GM21360 (cell line): Measurements from ENCODE around the gene HINT3.
"Not testable (repeated sequence)": the region's sequence is repeated elsewhere in the genome, so short reads cannot be mapped to it uniquely, and the experiment has no call there.

ENCODE experiments used
- ATAC-seq: cut with Tn5 transposase; IDR thresholded peaks from one replicate; pipeline ENCODE4 v1.9.1; 2021; ENCODE audit warnings: mild to moderate bottlenecking, moderate library complexity; ENCODE audit not compliant: unreplicated experiment

Gene HINT3

DNA sequence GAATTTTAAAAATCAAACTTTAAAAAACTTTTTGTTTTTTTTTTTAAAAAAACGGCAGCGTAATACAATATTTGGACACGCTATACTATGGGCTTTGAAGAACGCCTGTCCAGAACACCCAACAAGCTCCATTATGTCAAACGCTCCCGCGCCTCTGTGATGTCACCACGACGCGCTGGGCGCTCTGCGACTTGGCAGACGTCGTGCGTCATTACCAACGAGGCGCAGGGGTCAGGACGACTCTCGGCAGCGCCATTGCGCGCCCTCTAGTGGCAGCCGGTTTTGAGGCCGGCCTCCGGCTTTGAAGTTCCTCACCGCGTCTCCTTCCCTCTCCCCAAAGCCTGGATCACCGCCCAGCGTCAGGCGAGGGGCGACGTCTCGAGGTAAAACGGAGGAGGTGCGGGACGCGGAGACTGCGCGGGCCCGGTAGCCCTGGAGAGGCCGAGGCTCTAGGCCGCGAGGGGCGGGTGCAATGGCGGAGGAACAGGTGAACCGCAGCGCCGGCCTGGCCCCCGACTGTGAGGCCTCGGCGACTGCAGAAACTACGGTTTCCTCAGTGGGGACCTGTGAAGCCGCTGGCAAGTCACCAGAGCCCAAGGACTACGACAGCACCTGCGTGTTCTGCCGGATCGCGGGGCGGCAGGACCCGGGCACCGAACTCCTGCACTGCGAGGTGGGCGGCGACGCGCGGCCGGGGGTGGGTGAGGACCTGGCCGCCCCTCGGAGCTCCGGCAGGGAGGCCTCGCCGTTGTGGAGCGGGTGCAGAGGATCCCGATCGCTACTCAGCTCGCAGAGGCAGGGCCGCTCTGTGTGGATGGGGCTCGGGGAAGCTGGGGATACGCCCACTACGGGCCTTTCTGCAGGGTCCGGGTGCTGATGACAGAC, at the start of gene HINT3:
HINT3 (plus strand) TSS at position 265 of the 885 bp plus-strand sequence; CDS start at position 473, 208 bp downstream.
- peak; percentile 89 for ATAC-seq

DNA sequence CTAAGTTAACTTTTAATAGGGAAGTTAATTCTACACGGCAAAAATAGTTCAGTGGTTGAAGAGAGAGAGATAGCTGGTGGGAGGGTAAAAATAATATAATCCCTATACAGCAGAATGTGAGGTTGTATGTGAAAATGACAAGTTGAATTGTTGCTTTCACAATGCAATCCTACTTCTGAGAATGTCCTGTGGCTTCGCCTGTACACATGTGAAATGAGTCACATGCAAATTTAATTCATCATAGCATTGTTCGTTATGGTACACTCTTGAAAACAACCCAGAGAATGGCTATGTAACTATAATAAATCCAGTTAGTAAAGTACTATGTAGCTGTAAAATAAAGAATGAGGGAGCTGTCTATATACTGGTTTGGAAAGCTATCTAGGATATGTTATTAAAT, 46.0 kb upstream of the HINT3 start:
- ATAC-seq: peak; percentile 99

- not testable (repeated sequence) for ATAC-seq
These were observed 45.5 kb upstream of the HINT3 start for GRCh38 chr6:125911051-125911451.

GRCh38 chr6:125912430-125912829, 44.1 kb upstream of the HINT3 start:
- ATAC-seq: not testable (repeated sequence)

- ATAC-seq: no peak
These were observed 43.4 kb upstream of the HINT3 start for GRCh38 chr6:125913145-125913544.

DNA sequence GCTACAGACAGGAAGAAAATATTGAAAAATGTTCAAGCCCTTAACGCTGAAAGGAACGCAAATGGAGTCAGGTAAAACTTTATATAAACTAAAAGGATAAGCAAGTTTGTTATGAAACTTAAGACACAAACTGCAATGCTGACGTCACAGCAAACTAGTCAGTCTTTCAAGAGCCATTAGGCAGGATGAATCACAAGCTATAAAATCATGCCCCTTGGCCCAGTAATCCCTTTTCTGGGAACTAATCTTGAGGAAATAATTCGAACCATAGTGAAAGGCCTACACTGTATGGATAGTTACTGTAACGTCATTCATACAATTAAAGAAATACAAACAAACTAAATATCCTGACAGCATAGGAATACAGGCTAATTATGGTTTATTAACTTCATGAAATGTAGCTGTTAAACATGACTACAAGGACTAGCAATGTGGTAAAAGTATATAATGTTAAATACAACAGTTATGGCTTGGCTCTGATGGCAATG, 42.7 kb upstream of the HINT3 start:
- ATAC-seq: no peak

- ATAC-seq: no peak
These were observed 38.3 kb upstream of the HINT3 start for GRCh38 chr6:125918230-125918629.

GRCh38 chr6:125918681-125919566, 37.6 kb upstream of the HINT3 start:
- ATAC-seq: peak; percentile 95

GRCh38 chr6:125919618-125920017, 37.0 kb upstream of the HINT3 start:
- ATAC-seq: no peak

- ATAC-seq: no peak
These were observed 34.2 kb upstream of the HINT3 start for GRCh38 chr6:125922322-125922860.

DNA sequence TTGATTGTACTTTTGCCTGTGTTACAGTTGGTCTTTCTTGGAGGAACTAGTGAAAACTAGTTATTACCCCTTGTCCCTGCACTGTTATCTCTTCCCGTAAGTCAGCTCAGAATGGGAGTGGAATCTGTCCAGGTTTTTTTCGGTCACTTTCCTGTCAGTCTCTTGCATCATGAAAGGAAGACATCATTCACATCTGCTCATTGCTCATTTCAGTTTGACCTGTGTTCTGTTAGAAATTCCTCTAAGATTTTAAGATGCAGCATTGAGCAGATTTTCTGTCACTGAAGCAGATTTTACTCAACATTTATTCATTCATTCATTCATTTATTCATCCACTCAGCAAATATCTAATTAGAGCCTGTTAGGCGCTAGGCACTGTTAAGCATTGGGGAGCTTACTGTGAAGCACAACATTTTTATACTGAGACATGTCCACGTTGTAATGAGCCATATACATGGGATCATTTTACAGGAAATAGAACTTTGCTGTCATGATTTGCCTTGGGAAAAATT, 33.1 kb upstream of the HINT3 start:
- no peak for ATAC-seq

- no peak for ATAC-seq
These were observed 32.4 kb upstream of the HINT3 start for GRCh38 chr6:125924169-125924568.

GRCh38 chr6:125924697-125925358, 31.7 kb upstream of the HINT3 start:
- ATAC-seq: no peak

GRCh38 chr6:125926711-125927110, 29.9 kb upstream of the HINT3 start:
- ATAC-seq: no peak

GRCh38 chr6:125927761-125928160, 28.8 kb upstream of the HINT3 start:
- ATAC-seq: no peak

DNA sequence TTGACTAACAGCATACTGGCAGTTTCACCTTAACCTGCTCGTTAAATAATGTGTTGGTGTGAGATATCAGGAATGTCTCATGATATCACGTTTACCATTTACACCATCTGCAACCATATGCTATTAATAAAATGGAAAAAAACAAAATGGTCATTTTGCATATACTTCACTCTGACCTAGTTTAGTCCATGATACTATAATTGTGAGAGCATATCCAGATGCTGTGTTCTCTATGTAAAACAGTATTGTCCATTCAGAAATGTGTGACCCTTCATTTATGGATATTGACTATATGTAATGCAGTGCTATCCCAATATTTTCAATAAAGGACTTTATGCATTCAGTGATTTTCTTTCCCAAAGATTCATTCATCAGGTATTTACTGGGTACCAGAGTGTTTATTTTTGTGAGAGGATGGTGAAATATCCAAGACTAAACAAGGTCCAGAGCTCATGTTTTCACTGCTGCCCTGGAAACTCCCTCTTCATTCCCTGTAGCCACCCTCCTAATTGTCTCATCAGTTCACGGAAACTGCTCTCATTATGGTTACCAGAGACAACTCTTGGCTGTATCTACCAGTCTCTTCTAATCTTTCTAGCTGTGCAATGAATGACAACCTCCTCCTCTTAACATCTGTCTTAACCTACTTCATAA, 25.7 kb upstream of the HINT3 start:
- no peak for ATAC-seq

DNA sequence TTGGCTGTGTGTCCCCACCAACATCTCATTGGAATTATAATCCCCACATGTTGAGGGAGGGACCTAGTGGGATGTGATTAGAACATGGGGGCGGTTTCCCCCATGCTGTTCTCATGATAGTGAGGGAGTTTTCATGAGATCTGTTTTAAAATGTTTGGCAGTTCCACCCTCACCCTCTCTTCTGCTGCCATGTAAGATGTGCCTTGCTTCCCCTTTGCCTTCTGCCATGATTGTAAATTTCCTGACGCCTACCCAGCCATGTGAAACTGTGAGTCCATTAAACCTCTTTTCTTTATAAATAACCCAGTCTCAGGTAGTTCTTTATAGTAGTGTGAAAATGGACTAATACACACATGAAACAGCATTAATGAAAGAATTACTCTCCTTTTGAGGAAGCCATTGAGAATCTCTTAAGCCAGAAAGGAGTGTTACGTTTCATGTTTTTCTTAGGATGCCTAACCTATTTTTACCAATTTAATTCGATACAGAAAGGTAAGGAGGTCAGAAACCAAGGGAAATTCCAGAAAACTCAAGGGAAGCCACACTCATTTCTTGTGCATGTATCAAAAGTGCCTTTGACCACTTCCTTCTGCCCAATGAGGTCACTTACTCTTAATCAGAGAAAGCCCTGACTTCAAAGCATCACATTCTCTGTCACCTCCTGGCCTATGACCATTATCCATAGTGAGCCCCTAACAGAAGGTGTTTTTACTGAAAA, 24.7 kb upstream of the HINT3 start:
- peak; percentile 77 for ATAC-seq

GRCh38 chr6:125932451-125932795, 24.1 kb upstream of the HINT3 start:
- ATAC-seq: peak; percentile 33

GRCh38 chr6:125935520-125935919, 21.1 kb upstream of the HINT3 start:
- not testable (repeated sequence) for ATAC-seq
